ENCODE data around the gene CST9L. TPM values are rescaled to one million over a fixed set of nuclear protein-coding genes. Genes with fewer than 3 reads are reported as not detected.

The CST9L gene
- total RNA-seq, 1 donor from 2014 or later, result not detected

- no peak for DNase-seq (ENCODE audit: low spot score)
- no peak overlapping the region for H3K27ac Mint-ChIP-seq (ENCODE audit: unreplicated experiment)
- no peaks in the 10 kb centered on the region for H3K4me1 Mint-ChIP-seq (ENCODE audit: unreplicated experiment)
- H3K9me3 Mint-ChIP-seq (ENCODE audit: unreplicated experiment), result no peaks in the 10 kb centered on the region
- H3K4me3 Mint-ChIP-seq (ENCODE audit: unreplicated experiment), result no peak overlapping the region
- H3K36me3 Mint-ChIP-seq (ENCODE audit: low read depth, unreplicated experiment), result no peaks in the 10 kb centered on the region
- no peaks in the 10 kb centered on the region for H3K27me3 Mint-ChIP-seq (ENCODE audit: unreplicated experiment)
- TF ChIP-seq, protein P1, sequence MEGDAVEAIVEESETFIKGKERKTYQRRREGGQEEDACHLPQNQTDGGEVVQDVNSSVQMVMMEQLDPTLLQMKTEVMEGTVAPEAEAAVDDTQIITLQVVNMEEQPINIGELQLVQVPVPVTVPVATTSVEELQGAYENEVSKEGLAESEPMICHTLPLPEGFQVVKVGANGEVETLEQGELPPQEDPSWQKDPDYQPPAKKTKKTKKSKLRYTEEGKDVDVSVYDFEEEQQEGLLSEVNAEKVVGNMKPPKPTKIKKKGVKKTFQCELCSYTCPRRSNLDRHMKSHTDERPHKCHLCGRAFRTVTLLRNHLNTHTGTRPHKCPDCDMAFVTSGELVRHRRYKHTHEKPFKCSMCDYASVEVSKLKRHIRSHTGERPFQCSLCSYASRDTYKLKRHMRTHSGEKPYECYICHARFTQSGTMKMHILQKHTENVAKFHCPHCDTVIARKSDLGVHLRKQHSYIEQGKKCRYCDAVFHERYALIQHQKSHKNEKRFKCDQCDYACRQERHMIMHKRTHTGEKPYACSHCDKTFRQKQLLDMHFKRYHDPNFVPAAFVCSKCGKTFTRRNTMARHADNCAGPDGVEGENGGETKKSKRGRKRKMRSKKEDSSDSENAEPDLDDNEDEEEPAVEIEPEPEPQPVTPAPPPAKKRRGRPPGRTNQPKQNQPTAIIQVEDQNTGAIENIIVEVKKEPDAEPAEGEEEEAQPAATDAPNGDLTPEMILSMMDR (IDR thresholded peaks at IDR 0.05; ENCODE audit: unreplicated experiment), result no peak
Measured at GRCh38 chr20:23598481-23598880, 30.2 kb upstream of the CST9L start.

DNA sequence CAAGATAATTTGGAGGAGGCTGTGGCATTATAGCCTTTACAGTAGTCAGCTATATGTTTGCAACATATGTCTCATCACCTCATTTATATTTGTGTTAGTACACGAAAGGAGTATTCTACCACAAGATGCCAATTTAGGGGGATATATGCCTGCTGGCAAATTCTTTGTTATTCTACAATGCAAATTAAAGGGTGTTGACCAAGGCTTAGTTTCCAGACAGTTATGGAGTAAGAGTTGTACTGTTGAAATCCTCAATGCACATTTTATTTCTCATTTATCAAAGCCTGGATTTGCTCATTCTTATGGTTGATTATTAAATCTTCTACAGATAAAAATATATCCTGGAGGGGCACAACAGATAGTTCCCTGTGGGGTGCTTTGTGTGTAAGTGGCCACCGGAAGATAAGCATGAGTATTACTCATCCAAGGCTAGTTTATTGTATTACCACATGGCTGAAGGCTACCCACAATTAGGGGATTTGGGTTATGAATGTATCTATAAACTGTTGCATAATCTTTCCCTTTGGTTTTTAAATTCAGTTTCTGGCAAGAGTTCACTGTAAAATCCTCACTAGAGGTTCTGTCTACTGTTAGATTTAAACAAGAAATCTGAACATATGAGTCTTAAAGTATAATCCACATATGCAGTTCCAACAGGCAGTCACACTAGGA lies 28.4 kb upstream of the CST9L start:
- TF ChIP-seq, protein P1 (IDR thresholded peaks at IDR 0.05; ENCODE audit: unreplicated experiment), result no peak
- H3K27me3 Mint-ChIP-seq (ENCODE audit: unreplicated experiment), result no peaks in the 10 kb centered on the region
- no peaks in the 10 kb centered on the region for H3K4me1 Mint-ChIP-seq (ENCODE audit: unreplicated experiment)
- no peaks in the 10 kb centered on the region for H3K36me3 Mint-ChIP-seq (ENCODE audit: low read depth, unreplicated experiment)
- no peak overlapping the region for H3K4me3 Mint-ChIP-seq (ENCODE audit: unreplicated experiment)
- no peaks in the 10 kb centered on the region for H3K9me3 Mint-ChIP-seq (ENCODE audit: unreplicated experiment)
- no peak for DNase-seq (ENCODE audit: low spot score)
- H3K27ac Mint-ChIP-seq (ENCODE audit: unreplicated experiment), result no peak overlapping the region

DNA sequence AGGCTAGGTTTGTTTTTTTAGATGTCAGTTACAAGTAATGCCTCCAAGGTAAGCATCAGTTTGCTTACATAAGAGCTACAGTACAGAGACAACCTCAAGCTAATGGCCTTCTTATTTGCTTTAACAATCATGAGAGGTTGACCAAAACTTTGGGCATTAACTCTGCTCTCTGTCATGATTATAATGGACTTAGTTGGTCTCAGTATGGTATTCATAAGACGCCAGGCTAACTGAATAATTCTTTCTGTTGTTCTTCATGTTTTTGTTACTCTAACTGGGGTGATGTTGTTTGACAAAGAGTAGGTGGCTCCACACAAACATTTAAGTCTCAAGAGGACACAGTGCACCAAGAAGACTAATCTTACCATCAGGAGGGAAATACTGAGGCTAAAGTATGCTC lies 27.7 kb upstream of the CST9L start:
- no peak overlapping the region for H3K27ac Mint-ChIP-seq (ENCODE audit: unreplicated experiment)
- no peak overlapping the region for H3K4me3 Mint-ChIP-seq (ENCODE audit: unreplicated experiment)
- TF ChIP-seq, protein P1 (IDR thresholded peaks at IDR 0.05; ENCODE audit: unreplicated experiment), result no peak
- no peaks in the 10 kb centered on the region for H3K9me3 Mint-ChIP-seq (ENCODE audit: unreplicated experiment)
- H3K36me3 Mint-ChIP-seq (ENCODE audit: low read depth, unreplicated experiment), result no peaks in the 10 kb centered on the region
- no peaks in the 10 kb centered on the region for H3K27me3 Mint-ChIP-seq (ENCODE audit: unreplicated experiment)
- DNase-seq (ENCODE audit: low spot score), result no peak
- H3K4me1 Mint-ChIP-seq (ENCODE audit: unreplicated experiment), result no peaks in the 10 kb centered on the region

GRCh38 chr20:23588434-23589403 lies 20.4 kb upstream of the CST9L start:
- peaks cover 3% of the 10 kb centered on the region for H3K27me3 Mint-ChIP-seq (ENCODE audit: unreplicated experiment)
- H3K9me3 Mint-ChIP-seq (ENCODE audit: unreplicated experiment), result no peaks in the 10 kb centered on the region
- H3K4me3 Mint-ChIP-seq (ENCODE audit: unreplicated experiment), result no peak overlapping the region
- no peaks in the 10 kb centered on the region for H3K36me3 Mint-ChIP-seq (ENCODE audit: low read depth, unreplicated experiment)
- H3K4me1 Mint-ChIP-seq (ENCODE audit: unreplicated experiment), result peaks cover 3% of the 10 kb centered on the region
- DNase-seq (ENCODE audit: low spot score), result no peak
- TF ChIP-seq, protein P1 (IDR thresholded peaks at IDR 0.05; ENCODE audit: unreplicated experiment), result no peak
- no peak overlapping the region for H3K27ac Mint-ChIP-seq (ENCODE audit: unreplicated experiment)

DNA sequence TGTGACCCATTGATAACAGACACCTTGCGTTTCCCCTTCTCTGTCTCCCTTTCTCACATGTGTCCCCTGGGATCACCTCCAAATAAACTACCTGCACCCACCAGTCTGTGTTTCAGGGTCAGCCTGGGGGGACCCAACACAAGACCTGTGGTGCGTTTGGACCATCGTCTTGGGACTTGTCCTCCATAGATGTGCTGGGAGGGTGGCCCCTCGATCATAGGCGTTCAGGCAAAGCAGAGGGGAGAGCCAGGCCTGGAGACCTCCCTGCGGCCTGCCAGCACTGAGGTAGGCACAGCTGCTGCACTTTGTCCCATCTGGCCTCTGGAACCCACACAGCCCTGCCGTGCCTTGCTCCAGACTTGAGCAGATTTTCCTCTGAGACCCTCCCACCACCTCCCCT lies 19.3 kb upstream of the CST9L start:
- TF ChIP-seq, protein P1 (IDR thresholded peaks at IDR 0.05; ENCODE audit: unreplicated experiment), result no peak
- Mint-ChIP-seq H3K4me1 (ENCODE audit: unreplicated experiment) (peaks cover 3% of the 10 kb centered on the region), H3K27ac (ENCODE audit: unreplicated experiment) (no peak overlapping the region), H3K27me3 (ENCODE audit: unreplicated experiment) (peaks cover 3% of the 10 kb centered on the region), H3K4me3 (ENCODE audit: unreplicated experiment) (no peak overlapping the region), H3K9me3 (ENCODE audit: unreplicated experiment) (no peaks in the 10 kb centered on the region), H3K36me3 (ENCODE audit: low read depth, unreplicated experiment) (no peaks in the 10 kb centered on the region)
- no peak for DNase-seq (ENCODE audit: low spot score)

Data from endothelial cell (in vitro differentiated cells).